Glomerular visceral epithelial cell (primary cell): ENCODE results near the gene NEBL.
"Not testable (repeated sequence)": the region's sequence is repeated elsewhere in the genome, so short reads cannot be mapped to it uniquely, and the experiment has no call there.

Experiments
- DNase-seq: peaks from one replicate; pipeline ENCODE4 v3.0.0-alpha.2; 2016; ENCODE audit errors: extremely low spot score

The NEBL gene, protein sequence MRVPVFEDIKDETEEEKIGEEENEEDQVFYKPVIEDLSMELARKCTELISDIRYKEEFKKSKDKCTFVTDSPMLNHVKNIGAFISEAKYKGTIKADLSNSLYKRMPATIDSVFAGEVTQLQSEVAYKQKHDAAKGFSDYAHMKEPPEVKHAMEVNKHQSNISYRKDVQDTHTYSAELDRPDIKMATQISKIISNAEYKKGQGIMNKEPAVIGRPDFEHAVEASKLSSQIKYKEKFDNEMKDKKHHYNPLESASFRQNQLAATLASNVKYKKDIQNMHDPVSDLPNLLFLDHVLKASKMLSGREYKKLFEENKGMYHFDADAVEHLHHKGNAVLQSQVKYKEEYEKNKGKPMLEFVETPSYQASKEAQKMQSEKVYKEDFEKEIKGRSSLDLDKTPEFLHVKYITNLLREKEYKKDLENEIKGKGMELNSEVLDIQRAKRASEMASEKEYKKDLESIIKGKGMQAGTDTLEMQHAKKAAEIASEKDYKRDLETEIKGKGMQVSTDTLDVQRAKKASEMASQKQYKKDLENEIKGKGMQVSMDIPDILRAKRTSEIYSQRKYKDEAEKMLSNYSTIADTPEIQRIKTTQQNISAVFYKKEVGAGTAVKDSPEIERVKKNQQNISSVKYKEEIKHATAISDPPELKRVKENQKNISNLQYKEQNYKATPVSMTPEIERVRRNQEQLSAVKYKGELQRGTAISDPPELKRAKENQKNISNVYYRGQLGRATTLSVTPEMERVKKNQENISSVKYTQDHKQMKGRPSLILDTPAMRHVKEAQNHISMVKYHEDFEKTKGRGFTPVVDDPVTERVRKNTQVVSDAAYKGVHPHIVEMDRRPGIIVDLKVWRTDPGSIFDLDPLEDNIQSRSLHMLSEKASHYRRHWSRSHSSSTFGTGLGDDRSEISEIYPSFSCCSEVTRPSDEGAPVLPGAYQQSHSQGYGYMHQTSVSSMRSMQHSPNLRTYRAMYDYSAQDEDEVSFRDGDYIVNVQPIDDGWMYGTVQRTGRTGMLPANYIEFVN

DNA sequence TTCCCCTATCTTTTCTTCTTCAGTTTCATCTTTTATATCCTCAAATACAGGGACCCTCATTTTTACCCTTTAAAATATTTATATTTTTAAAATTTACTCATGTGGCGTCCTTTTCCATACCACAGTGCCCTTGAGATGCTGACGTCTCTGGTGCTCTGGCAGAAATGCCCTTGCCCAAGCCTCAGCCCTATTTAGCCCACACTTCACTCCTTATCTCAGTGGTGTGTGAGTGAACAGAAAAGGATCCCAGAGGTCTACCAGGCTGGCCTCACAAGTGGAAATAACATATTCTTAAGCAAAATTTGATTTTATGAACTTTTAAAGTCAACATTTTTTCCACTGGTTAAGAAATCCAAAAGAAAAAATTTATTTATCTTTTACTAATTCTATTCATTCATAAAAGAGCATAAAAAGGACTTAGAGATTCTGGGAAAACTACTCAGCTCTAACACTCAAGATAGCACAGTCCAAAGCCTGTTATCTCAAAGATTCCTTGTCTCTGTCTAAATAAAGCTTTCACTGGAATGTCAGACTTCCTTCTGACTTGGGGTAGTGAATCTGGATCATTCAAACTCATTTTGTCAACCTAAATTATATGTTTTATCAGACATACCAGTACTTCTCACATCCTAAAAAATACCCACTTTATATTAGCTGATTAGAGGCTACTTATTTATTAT is at the start of gene NEBL:
Gene NEBL, minus strand, starts transcription at position 166 of the 680 bp plus-strand sequence. Its CDS starts 106 bp downstream, at position 60.
- DNase-seq: no peak

GRCh38 chr10:20945546-20946332 is 48.6 kb upstream of the NEBL start:
- no peak for DNase-seq

GRCh38 chr10:20944789-20945502 is 47.8 kb upstream of the NEBL start:
- no peak for DNase-seq

- not testable (repeated sequence) for DNase-seq
These were observed 42.3 kb upstream of the NEBL start for GRCh38 chr10:20939414-20939813.

GRCh38 chr10:20936396-20936795 is 39.3 kb upstream of the NEBL start:
- no peak for DNase-seq

GRCh38 chr10:20935931-20936330 is 38.8 kb upstream of the NEBL start:
- no peak for DNase-seq

DNA sequence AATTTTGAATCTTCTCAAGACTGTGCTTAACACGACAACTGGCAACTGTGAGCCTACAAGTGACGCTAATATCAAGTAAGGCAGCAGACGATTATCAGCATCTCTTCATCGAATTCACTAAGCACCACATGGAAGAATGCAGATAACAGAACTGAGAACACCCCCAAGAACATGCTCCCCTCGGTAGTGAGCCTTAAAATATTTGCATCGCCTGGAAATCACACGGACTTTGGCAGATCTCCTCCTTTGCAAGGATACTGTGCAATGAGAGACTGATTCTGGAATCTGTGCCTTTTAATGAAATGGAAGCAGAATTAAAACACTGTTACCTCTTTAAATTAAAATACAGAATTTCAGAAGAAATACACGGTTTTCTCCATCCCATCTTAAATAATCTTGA is 38.2 kb upstream of the NEBL start:
- DNase-seq: no peak

GRCh38 chr10:20933705-20934104 is 36.6 kb upstream of the NEBL start:
- DNase-seq: no peak

GRCh38 chr10:20932606-20933126 is 35.6 kb upstream of the NEBL start:
- DNase-seq: no peak

DNA sequence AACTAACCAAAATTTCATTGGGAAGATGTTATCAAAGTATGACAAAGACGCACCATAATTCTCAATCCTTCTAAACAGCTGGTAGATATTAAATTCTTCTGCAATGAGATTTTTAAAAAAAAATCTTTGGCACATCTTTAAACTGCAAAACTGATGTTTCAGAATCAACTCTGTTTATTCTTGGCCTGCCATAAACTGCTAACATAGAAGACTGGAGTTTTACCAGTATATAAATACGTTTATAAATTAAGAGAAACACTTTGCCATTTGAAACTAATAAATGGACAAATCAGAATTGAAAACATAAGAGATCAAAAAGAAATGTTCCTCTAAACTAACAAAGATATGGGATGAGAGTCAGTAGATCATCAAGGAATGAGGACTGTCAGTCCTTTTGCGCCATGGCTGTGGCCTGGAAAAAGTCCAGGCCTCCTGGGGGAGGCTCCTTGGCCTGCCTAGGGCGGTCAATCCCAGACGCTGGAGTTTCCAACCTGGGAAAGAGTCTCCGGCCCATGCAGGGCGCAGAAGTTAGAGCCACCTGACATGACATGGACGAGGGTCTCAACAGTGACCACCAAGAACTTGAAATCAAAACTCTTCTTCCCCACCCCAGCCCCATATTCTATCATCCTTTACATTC is 34.2 kb upstream of the NEBL start:
- DNase-seq: no peak

DNA sequence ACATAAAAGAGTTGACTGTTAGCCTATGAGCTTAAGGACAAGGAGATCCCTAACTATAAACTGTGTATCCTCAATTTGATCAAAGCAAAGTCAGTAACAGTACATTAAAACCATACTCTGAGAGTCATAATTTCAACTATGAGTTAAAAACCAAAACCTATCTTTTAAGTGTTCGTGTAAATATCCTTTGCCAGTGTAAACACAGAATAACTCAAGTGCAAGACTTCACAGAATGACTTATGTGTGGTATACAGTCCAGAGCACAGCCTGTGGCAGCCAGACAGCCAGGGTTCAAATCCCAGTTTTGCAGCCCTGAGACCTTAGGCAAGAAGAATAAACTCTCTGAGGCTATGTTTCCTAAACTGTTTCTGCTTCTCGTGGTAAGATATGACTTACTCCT is 30.3 kb upstream of the NEBL start:
- DNase-seq: no peak

- no peak for DNase-seq
These were observed 25.3 kb upstream of the NEBL start for GRCh38 chr10:20922451-20922850.

DNA sequence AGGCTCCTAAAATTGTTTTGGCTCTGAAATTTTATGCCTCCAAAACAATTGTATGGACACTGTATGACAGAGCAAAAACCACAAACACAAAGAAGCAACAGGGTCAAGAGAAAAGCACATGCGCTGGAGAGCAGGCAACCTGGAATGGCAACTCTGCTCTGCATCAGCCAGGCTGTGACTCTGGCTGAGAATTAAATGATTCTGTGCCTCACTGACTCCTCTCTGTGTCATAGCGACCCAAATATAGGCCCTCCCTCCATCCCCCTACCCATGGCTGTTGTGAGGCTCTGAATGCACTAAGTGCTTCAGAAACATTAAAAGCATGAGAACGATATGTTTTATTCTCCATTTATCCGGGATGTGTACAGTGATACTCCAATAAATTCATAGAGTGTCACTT is 24.9 kb upstream of the NEBL start:
- no peak for DNase-seq

DNA sequence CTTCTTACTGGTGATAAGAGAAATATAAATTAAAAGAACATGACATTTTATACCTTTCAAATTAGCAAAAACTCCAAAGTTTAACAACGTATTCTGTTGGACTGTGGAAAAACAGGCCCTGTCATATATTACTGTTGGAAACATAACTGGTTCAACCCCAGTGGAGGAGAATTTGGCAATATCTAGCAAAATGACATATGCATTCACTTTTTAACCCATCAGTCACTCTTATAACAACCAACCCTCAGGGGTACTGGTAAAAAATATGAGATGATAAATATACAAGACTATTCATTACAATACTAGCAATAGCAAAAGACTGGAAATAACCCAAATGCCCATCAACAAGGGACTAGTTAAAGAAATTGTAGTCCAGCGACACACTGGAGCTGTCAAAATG is 22.9 kb upstream of the NEBL start:
- DNase-seq: no peak

- no peak for DNase-seq
These were observed 22.4 kb upstream of the NEBL start for GRCh38 chr10:20919481-20919880.

GRCh38 chr10:20916976-20917375 is 19.9 kb upstream of the NEBL start:
- no peak for DNase-seq

DNA sequence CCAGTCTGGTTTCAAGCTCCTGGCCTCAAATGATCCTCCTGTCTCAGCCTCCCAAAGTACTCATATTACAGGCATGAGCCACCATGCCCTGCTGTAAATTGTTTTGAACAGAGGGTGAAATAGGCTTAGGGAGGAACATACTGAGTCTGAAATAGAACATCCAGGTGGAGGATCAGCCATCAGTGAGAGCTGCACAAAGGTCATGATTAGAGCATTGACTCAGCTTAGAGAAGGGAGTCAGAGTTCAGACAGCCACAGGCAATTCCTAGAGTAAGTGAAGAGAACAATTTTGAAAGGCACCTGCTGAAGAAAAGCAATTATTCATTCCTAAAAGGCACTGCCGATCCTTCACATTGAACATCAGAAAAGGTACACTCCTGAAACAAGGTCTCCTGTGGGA is 15.9 kb upstream of the NEBL start:
- DNase-seq: no peak

GRCh38 chr10:20911626-20912025 is 14.5 kb upstream of the NEBL start:
- DNase-seq: no peak

- DNase-seq: no peak
These were observed 12.7 kb upstream of the NEBL start for GRCh38 chr10:20909801-20910200.

- no peak for DNase-seq
These were observed 11.3 kb upstream of the NEBL start for GRCh38 chr10:20908391-20908790.
